ENCODE measurements around the gene INKA1. TPM values are rescaled to one million over a fixed set of nuclear protein-coding genes. Genes with fewer than 3 reads are reported as not detected.
"Not testable (repeated sequence)": the region's sequence is repeated elsewhere in the genome, so short reads cannot be mapped to it uniquely, and the experiment has no call there.

INKA1 gene
- total and polyA plus RNA-seq, 3 experiments from 2014 or later, result 1.1 to 1.7 (median 1.1) TPM

GRCh38 chr3:49813497-49814174 lies 10.6 kb downstream of the INKA1 start, which contains the start of gene UBA7:
Gene UBA7, minus strand, starts transcription at chr3:49813953. Its CDS starts 166 bp downstream, at chr3:49813787.
- Mint-ChIP-seq H3K4me1 (peaks cover 26 to 47% (median 36%) of the 10 kb centered on the region in 3 donors), H3K27me3 (no peaks in the 10 kb centered on the region), H3K4me3 (peak within 1 kb of the TSS; percentile 96 to 98 (median 98)), H3K9me3 (no peaks in the 10 kb centered on the region), H3K36me3 (peaks cover 2 to 45% (median 3%) of the 10 kb centered on the region in 3 donors), H3K27ac (peak within 1 kb of the TSS; percentile 94 to 99 (median 99))
- H3K9me3 ChIP-seq (ENCODE audit: low read length), result no peaks in the 10 kb centered on the region
- peaks cover 18% of the 10 kb centered on the region for H3K36me3 ChIP-seq (ENCODE audit: insufficient read depth, low read length)
- H3K4me3 ChIP-seq (ENCODE audit: low read length), result peak within 1 kb of the TSS; percentile 75
- ChIA-PET CTCF (interaction anchor here (0.7 to 5.2 kb wide), 5 partner anchors 8 to 210 kb away, joined by 3 to 35 read pairs (median 4); partner anchors contain the start of gene INKA1), POLR2A (interaction anchor here (0.5 to 2.3 kb wide), 4 partner anchors 8 to 491 kb away, joined by 3 to 33 read pairs (median 4); partner anchors contain the start of genes INKA1 and RBM6)
- H3K27ac ChIP-seq (ENCODE audit: low read depth, low read length), result peak within 1 kb of the TSS; percentile 63
- DNase-seq, result peak in 4 of 5 donors; percentile 29 to 62 (median 44)
- peaks cover 30% of the 10 kb centered on the region for H3K4me1 ChIP-seq (ENCODE audit: insufficient read depth, low read length)
- no peaks in the 10 kb centered on the region for H3K27me3 ChIP-seq (ENCODE audit: insufficient read depth, low read length, poor library complexity, severe bottlenecking)

DNA sequence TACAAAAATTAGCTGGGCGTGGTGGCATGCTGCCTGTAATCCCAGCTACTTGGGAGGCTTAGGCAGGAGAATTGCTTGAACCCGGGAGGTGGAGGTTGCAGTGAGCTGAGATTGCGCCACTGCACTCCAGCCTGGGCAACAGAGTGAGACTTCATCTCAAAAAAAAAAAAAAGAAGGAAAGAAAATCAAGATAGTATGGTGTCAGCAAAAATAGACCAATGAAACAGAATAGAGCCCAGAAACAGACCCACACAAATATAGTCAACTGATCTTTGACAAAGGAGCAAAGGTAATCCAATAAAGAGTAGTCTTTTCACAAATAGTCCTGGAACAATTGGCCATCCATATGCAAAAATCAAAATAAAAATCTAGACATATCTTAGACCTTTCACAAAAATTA lies 20.1 kb downstream of the INKA1 start:
- POLR2A ChIA-PET, result not testable (repeated sequence)

DNA sequence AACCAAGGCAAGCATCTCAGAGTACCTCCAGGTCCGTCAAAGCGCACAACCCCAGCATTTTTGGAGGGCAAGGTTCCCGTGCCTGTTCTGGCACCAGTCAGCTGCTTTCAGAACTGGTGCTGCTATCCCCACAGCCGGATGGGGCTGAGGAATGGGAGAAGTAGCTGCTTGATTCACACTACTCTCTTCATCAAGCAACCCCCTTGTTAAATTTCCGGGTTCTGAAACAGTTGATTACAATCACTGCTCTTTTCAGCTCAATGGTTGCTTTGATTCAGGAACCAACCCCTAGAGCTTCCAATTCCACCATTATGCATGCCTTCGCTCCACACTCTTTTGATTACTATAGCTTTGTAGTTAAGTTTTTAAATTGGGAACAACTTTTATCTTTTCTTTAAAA lies 23.0 kb downstream of the INKA1 start:
- H3K27me3 Mint-ChIP-seq, result no peaks in the 10 kb centered on the region

More for the DNA sequence above, 20.1 kb downstream of the INKA1 start:
- DNase-seq; H3K4me1 ChIP-seq (ENCODE audit: insufficient read depth, low read length); CTCF ChIA-PET; H3K36me3 Mint-ChIP-seq; H3K4me1 Mint-ChIP-seq; H3K9me3 Mint-ChIP-seq; H3K27ac Mint-ChIP-seq; H3K27me3 Mint-ChIP-seq; H3K27ac ChIP-seq (ENCODE audit: low read depth, low read length); H3K36me3 ChIP-seq (ENCODE audit: insufficient read depth, low read length); H3K4me3 ChIP-seq (ENCODE audit: low read length); H3K9me3 ChIP-seq (ENCODE audit: low read length); H3K4me3 Mint-ChIP-seq; H3K27me3 ChIP-seq (ENCODE audit: insufficient read depth, low read length, poor library complexity, severe bottlenecking): not testable (repeated sequence)

GRCh38 chr3:49831341-49831740 lies 28.3 kb downstream of the INKA1 start:
- CTCF ChIA-PET, result interaction anchor here (1.3 to 1.4 kb wide), 2 partner anchors 29 to 292 kb away, joined by 3 to 8 read pairs; partner anchors contain the start of gene INKA1

More for the DNA sequence above, 23.0 kb downstream of the INKA1 start:
- H3K4me3 ChIP-seq (ENCODE audit: low read length), result no peak overlapping the region
- DNase-seq, result no peak
- H3K4me1 ChIP-seq (ENCODE audit: insufficient read depth, low read length), result no peaks in the 10 kb centered on the region
- H3K27ac ChIP-seq (ENCODE audit: low read depth, low read length), result no peak overlapping the region
- Mint-ChIP-seq H3K36me3 (peaks cover 0 to 5% (median 0%) of the 10 kb centered on the region in 3 donors), H3K4me1 (no peaks in the 10 kb centered on the region), H3K27ac (no peak overlapping the region), H3K4me3 (no peak overlapping the region), H3K9me3 (no peaks in the 10 kb centered on the region)
- CTCF ChIA-PET, result interaction anchor here (1.0 to 1.9 kb wide), 4 partner anchors 13 to 23 kb away, joined by 3 to 9 read pairs (median 4); partner anchors contain the start of genes INKA1 and UBA7
- H3K36me3 ChIP-seq (ENCODE audit: insufficient read depth, low read length), result no peaks in the 10 kb centered on the region
- H3K27me3 ChIP-seq (ENCODE audit: insufficient read depth, low read length, poor library complexity, severe bottlenecking), result no peaks in the 10 kb centered on the region
- POLR2A ChIA-PET, result no interaction called here
- H3K9me3 ChIP-seq (ENCODE audit: low read length), result no peaks in the 10 kb centered on the region

DNA sequence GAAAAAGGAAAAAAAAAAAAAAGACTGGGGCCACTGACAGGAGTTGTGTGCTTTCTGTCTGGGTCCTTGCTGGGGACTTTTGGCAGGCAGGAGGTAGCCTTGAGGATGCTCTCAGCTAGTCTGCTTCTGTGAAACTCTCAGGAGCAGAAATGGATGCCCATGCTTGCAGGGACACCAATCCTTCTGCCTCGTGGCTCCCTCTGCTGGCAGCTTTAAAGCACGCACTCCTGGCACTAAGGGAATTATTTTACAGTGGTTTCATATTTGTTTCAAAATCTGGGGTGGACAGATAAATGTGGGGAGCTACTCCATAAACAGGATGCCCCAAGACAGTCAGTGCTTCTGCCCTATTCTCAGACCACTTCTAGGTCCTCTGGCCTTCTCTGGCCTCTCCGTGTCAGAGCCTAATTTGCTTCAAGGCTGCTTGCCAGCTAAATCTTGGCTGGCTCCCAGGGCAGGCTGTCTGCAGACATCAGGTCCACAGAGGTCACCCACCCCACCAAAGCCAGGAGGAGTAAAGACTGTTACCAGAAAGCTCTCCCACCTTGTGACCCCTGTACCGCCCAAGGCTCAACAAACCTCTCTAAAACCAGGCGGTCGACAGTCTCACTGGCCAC lies 36.2 kb downstream of the INKA1 start:
- no peak overlapping the region for H3K4me3 ChIP-seq (ENCODE audit: low read length)
- Mint-ChIP-seq H3K9me3 (no peaks in the 10 kb centered on the region), H3K36me3 (no peaks in the 10 kb centered on the region), H3K27ac (no peak overlapping the region), H3K4me1 (peaks cover 0 to 4% (median 2%) of the 10 kb centered on the region in 3 donors), H3K4me3 (no peak overlapping the region), H3K27me3 (peaks cover 0 to 2% of the 10 kb centered on the region in 2 donors)
- no peaks in the 10 kb centered on the region for H3K9me3 ChIP-seq (ENCODE audit: low read length)
- POLR2A ChIA-PET, result interaction anchor here (0.9 to 2.0 kb wide), 2 partner anchors 33 to 36 kb away, joined by 4 to 41 read pairs; partner anchors contain the start of gene INKA1
- no peak overlapping the region for H3K27ac ChIP-seq (ENCODE audit: low read depth, low read length)
- no peaks in the 10 kb centered on the region for H3K27me3 ChIP-seq (ENCODE audit: insufficient read depth, low read length, poor library complexity, severe bottlenecking)
- no peaks in the 10 kb centered on the region for H3K4me1 ChIP-seq (ENCODE audit: insufficient read depth, low read length)
- CTCF ChIA-PET, result interaction anchor here (0.7 to 7.7 kb wide), 26 partner anchors 8 to 303 kb away, joined by 3 to 246 read pairs (median 5); partner anchors contain the start of genes AMIGO3, CDHR4, GMPPB and INKA1
- peak; percentile 67 to 88 (median 72) for DNase-seq
- no peaks in the 10 kb centered on the region for H3K36me3 ChIP-seq (ENCODE audit: insufficient read depth, low read length)

More at GRCh38 chr3:49831341-49831740, 28.3 kb downstream of the INKA1 start:
- no peaks in the 10 kb centered on the region for H3K9me3 ChIP-seq (ENCODE audit: low read length)
- no peaks in the 10 kb centered on the region for H3K4me1 ChIP-seq (ENCODE audit: insufficient read depth, low read length)
- H3K36me3 ChIP-seq (ENCODE audit: insufficient read depth, low read length), result no peaks in the 10 kb centered on the region
- H3K36me3 Mint-ChIP-seq, result peaks cover 0 to 5% (median 0%) of the 10 kb centered on the region in 3 donors
- no peak overlapping the region for H3K4me3 Mint-ChIP-seq
- peak overlapping the region in 2 of 8 donors; percentile 57 to 70 for H3K27ac Mint-ChIP-seq
- H3K27me3 Mint-ChIP-seq, result no peaks in the 10 kb centered on the region
- H3K9me3 Mint-ChIP-seq, result no peaks in the 10 kb centered on the region
- no peak overlapping the region for H3K27ac ChIP-seq (ENCODE audit: low read depth, low read length)
- no peaks in the 10 kb centered on the region for H3K4me1 Mint-ChIP-seq
- POLR2A ChIA-PET, result no interaction called here
- no peaks in the 10 kb centered on the region for H3K27me3 ChIP-seq (ENCODE audit: insufficient read depth, low read length, poor library complexity, severe bottlenecking)
- H3K4me3 ChIP-seq (ENCODE audit: low read length), result no peak overlapping the region
- no peak for DNase-seq

GRCh38 chr3:49840388-49840787 lies 37.3 kb downstream of the INKA1 start:
- Histone ChIP-seq H3K4me1 (ENCODE audit: insufficient read depth, low read length) (no peaks in the 10 kb centered on the region), H3K4me3 (ENCODE audit: low read length) (no peak overlapping the region), H3K36me3 (ENCODE audit: insufficient read depth, low read length) (no peaks in the 10 kb centered on the region), H3K27ac (ENCODE audit: low read depth, low read length) (no peak overlapping the region), H3K9me3 (ENCODE audit: low read length) (no peaks in the 10 kb centered on the region), H3K27me3 (ENCODE audit: insufficient read depth, low read length, poor library complexity, severe bottlenecking) (no peaks in the 10 kb centered on the region)
- Mint-ChIP-seq H3K4me1 (peaks cover 0 to 4% (median 2%) of the 10 kb centered on the region in 3 donors), H3K36me3 (no peaks in the 10 kb centered on the region), H3K9me3 (no peaks in the 10 kb centered on the region), H3K4me3 (no peak overlapping the region), H3K27me3 (peaks cover 0 to 2% of the 10 kb centered on the region in 2 donors), H3K27ac (no peak overlapping the region)
- ChIA-PET CTCF (interaction anchor here (3.2 to 7.7 kb wide), 3 partner anchors 27 to 300 kb away, joined by 29 to 246 read pairs (median 32); partner anchors contain the start of genes CDHR4, INKA1 and UBA7), POLR2A (interaction anchor here (0.9 kb wide), 1 partner anchor 37 kb away, joined by 3 read pairs; the partner anchor contains the start of gene INKA1)
- DNase-seq, result no peak

GRCh38 chr3:49841126-49841696 lies 38.1 kb downstream of the INKA1 start:
- no peak overlapping the region for H3K4me3 Mint-ChIP-seq
- H3K27ac Mint-ChIP-seq, result no peak overlapping the region
- Histone ChIP-seq H3K27me3 (ENCODE audit: insufficient read depth, low read length, poor library complexity, severe bottlenecking) (no peaks in the 10 kb centered on the region), H3K9me3 (ENCODE audit: low read length) (no peaks in the 10 kb centered on the region), H3K4me1 (ENCODE audit: insufficient read depth, low read length) (no peaks in the 10 kb centered on the region), H3K4me3 (ENCODE audit: low read length) (no peak overlapping the region), H3K27ac (ENCODE audit: low read depth, low read length) (no peak overlapping the region), H3K36me3 (ENCODE audit: insufficient read depth, low read length) (no peaks in the 10 kb centered on the region)
- ChIA-PET POLR2A (no interaction called here), CTCF (interaction anchor here (1.1 to 7.7 kb wide), 5 partner anchors 22 to 301 kb away, joined by 4 to 246 read pairs (median 29); partner anchors contain the start of genes AMIGO3, CDHR4, INKA1 and UBA7)
- no peaks in the 10 kb centered on the region for H3K36me3 Mint-ChIP-seq
- H3K27me3 Mint-ChIP-seq, result peaks cover 0 to 2% of the 10 kb centered on the region in 2 donors
- H3K9me3 Mint-ChIP-seq, result no peaks in the 10 kb centered on the region
- DNase-seq, result no peak
- H3K4me1 Mint-ChIP-seq, result peaks cover 0 to 4% (median 2%) of the 10 kb centered on the region in 3 donors

Measured in CD8-positive, alpha-beta memory T cell (primary cell).